ENCODE results near the gene PPFIA1.
"Not testable (repeated sequence)": the region's sequence is repeated elsewhere in the genome, so short reads cannot be mapped to it uniquely, and the experiment has no call there.

Gene PPFIA1

DNA sequence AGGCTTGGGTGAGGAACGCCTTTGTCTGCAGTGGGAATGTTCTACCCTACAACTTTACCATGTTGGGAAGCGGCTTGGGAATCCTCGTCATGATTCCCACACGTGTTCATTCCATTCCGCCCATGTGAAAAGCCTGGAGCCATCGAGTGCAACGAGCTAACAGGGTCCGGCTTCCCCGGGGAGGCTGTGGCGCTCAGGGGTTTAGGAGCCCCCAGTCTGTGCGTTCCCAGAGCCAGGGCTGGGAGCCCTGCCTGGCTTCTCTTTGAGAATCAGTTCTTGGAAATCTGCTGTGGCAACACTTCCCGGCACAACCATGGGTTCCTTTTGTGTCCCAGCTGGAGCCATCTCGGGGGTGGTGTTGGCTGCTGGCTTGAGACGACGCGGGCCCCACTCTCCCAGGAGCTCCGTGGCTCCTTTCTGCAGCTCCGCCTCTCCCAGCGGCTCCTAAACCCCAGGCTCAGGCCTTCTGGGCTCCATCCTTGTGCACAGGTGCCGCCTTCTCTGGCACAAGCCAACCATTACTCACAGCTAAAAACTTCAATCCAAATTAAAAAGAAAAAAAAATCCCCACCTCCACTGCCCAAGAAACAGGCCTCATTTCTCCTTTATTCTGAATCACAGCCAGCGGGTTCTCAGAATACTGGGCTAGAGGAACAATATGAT lies 18.7 kb upstream of the PPFIA1 start:
- no peak for DNase-seq

DNA sequence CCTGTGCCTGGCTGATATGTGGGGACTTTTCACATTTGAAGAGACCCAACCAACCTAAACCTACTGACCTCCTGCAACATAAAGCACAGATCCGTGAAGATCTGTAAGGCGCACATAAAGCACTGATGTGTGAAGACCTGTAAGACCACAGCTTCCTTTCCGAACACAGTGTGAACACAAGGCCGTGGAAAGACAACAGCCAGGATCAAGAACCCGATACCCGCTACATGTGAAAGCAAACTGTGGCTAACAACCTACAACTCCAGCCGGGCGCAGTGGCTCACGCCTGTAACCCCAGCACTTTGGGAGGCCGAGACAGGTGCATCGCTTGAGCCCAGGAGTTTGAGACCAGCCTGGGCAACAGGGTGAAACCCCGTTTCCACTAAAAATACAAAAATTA lies 17.6 kb upstream of the PPFIA1 start:
- DNase-seq, result no peak

DNA sequence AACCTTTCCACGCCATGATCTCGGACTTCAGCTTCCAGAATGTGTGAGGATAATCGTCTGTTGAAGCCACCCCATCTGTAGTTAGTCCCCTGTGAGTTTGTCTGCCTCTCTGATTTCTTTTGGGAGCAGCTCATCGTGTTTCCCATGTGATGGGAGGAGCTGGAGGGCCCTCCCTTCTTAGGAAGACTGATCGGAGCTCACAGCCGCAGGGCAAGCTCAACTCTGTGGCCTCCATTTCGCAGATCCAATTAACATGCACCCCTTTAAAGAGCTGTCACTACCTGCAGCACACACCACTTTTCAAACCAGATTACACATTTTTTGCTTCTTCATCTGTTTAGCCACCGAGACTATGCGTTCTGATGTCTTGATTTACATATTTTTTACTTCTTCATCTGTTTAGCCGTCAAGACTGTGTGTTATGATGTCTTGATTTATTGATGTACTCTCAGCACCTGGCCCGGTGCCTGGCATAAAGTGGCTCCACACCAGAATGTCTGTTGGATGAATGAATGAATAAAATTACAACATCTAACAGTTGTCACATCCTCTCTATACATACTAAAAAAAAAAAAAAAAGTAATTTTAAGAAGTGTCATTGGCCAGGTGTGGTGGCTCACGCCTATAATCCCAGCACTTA lies 14.9 kb upstream of the PPFIA1 start:
- DNase-seq, result no peak

DNA sequence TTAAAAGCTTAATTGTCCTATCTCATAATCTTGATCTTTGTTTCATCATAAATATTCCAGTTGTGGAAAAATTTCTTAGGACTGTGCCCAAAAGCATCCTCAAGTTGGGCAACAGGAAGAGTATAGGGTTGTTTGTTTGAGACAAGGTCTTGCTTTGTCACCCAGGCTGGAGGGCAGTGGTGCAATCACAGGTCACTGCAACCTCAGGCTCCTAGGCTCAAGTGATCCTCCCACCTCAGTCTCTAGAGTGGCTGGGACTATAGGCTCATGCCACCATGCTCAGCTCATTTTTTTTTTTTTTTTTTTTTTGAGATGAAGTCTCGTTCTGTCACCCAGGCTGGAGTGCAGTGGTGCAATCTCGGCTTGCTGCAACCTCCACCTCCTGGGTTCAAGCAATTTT lies 11.4 kb upstream of the PPFIA1 start:
- not testable (repeated sequence) for DNase-seq

DNA sequence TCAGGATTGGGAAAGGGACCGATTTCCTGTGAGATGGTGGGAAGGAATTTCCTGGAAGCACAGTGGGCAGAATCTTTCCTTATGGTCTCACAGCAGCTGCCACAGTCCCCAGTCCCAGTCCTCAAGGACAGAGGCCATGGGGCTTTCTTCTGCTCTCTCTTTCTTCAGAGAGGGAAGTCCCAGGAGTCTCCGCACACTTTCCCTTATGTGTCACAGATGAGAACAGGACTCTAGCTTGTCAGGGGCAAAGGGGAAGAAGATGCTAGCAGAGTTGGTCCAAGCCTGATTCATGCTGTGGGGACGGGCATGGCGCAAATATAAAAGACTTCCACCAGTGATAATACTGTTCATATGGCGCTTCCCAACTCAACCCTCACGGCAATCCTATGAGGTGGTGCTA lies 7.5 kb upstream of the PPFIA1 start:
- no peak for DNase-seq

DNA sequence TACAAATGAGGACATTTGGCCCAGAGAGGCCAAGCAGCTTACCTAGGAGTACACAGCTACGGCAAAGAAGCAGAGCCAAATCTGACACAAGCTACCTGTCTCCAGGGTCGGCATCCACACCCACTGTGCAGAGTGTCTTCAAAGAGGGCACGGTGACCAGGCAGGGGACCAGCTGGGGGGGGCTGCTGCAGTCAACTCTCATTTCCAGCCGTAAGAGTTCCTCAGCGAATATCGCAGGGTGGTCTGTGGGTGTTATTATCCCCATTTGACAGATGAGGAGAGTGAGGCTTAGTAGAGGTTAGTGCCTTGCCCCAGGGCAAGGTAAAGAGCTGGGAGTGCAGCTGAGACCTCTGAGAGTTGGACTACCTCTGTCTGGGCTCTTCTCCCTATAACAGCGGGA lies 7.1 kb upstream of the PPFIA1 start:
- DNase-seq, result no peak

DNA sequence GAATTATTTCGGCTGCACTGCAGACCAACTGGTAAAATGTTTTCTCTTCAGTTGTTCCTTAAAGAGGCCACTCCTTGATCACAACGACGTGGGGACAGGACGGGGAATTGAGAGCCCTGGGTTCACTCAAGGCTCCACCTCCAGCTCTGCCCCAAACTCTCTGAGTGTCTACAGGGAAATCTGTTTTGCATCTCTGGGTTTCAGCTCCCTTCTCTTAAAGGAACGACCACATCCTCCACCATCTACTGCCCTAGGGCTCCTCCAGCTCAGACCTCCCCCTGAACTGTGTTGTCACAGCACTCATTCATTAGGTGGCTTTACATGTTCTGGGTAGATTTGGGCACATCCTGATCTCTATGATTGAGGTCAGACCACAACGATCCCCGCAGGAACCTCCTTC lies 5.1 kb upstream of the PPFIA1 start:
- no peak for DNase-seq

DNA sequence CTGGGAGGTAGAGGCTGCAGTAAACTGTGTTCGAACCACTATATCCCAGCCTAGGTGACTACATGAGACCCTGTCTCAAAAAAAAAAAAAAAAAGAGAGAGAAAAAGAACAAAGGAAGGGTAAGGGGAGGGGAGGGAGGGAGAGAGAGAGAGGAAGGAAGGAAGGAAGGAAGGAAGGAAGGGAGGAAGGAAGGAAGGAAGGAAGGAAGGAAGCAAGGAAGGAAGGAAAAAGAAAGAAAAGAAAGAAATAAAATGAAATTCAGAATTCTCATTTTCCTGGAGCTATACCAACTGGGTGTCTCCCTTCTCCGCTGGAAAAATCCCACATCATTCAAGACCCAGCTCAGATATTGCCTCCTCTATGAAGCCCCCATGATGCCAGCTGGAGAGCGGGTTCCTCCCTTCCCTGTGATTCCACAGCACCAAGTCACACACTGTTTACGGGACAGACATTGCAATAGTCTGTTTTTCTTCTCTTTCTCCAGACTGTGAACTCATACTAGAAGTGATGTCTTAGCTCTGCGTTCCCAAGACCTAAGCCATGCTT lies 3.0 kb upstream of the PPFIA1 start:
- no peak for DNase-seq

DNA sequence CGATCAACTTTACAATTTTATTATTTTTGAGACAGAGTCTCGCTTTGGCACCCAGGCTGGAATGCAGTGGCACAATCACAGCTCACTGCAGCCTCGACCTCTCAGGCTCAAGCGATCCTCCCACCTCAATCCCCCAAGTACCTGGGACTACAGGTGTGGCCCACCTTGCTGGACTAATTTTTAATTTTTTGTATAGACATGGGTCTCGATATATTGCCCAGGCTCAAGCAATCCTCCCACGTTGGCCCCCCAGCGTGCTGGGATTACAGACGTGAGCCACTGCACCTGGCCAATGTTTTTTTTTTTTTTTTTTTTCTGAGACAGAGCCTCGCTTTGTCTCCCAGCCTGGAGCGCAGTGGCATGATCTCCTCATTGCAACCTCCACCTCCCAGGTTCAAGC lies 2.0 kb upstream of the PPFIA1 start:
- no peak for DNase-seq

DNA sequence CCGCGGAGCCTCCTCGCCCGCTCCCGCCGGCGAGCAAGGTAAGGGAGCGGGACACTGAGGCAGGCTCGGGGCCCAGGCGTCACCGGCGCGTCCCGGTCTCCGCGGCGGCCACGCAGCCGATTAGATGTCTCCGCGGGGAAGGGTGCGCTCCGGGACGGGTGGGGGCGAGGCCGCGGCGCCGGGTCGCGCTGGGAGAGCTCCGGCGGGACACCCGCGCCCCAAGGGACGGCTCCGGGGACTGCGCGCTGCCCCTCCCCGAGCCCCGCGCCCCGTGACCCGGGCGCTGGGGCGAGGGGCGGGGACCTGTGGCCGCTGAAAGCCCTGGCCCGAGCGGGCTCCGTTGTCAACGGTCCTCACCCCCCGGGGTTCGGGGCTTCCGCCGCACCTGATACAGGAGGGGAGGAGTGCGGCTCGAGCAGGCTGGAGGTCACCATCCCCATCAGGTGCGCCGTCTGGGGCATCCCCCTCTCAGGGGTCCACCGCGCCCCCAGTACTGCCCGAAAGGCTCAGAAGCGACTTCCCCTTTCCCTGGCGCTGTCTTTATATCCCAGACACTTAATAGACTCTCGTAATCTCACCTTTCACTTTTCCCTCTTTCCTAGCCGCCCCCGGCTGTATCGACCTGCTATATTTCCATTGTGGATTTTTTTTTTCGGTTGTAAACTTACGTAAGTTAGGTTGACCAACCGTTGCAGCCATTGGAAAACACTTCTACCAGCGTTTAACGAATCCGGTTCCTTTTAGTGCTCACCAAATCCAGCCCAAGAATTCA lies 573 bp downstream of the PPFIA1 start:
- peak; percentile 76 for DNase-seq

DNA sequence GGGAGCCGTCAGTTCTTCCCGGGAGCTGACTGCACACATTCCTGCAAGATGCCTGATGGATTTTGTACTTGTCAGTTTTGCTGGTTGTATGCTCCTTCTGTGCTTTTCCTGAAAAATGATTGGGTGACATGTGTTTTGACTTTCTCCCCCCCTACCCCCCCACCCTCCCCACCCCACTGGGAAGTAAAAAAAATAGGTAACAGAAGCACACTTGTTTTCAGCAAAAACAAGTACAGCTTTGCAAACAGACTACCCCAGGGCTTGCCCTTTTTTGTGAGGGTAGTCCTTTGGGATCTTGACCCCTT lies 1.1 kb downstream of the PPFIA1 start:
- no peak for DNase-seq

DNA sequence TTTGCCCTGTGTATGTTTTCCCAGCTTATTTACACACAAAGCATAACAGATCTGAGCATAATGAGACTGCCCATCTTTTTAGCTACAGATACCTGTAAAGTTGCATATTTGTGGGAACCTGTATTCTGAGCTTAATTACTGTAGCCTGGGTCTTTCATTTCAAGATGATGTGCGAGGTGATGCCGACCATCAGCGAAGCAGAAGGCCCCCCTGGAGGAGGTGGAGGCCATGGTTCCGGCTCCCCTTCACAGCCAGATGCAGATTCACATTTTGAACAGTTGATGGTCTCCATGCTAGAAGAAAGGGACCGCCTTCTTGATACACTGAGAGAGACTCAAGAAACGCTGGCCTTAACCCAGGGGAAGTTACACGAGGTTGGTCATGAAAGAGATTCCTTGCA lies 1.5 kb downstream of the PPFIA1 start:
- DNase-seq, result no peak

DNA sequence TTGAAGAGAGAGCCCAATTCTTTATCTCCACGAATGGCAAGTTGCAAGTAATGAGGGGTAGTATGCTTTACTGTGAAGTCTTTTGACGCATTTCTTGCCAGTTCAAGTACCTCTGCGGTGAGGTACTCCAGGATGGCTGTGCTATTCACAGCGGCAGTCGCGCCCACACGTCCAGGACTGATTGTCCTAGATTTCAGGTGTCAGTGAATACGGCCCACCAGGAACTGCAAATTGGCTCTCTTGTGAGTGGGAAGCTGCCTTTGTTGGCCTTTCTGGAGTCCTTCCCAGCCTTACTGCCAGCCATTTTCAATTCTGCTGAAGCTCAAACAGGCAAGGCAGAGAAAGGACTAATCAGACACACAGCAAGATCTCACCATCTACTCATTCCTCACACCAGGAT lies 8.5 kb downstream of the PPFIA1 start:
- no peak for DNase-seq

DNA sequence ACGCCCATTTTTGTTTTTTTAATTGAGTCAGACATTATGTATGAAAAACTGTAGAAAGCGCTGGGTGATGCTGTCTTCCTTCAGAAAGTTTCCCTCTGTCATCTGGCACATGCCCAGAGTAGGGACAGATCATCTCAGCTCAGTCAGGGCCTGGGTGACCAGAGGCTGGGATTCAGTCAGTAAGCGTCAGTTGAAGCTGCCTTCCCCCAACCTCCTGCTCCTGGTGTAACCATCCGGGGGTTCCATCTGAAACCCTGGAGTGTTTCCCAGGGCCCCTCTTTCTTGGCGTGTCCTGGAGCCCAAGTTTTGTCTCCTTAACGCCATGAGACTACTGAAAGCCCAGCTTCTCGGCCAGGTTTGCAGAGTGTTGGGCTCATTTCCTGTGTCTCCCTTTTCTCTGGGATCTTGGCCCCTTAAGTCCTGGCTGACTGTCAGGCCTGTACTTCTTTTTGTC lies 10.7 kb downstream of the PPFIA1 start:
- DNase-seq, result no peak

DNA sequence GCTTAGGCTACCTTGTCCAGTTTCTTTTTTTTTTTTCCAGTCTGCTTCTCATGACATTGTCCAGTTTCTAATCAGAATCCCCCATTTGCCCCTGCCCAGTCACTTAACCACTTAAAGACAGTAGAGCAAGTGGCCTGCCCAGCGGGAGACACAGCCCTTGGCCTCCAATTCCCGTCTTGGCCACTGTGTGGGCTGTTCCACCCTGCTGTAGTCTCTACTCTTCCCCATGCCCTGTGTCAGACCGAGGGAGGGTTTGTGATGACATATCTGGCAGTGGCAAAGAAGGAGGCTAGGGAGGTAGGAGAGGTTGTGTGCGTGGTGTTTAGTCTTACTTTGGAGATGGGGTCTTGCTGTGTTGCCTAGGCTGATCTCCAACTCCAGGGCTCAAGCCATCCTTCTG lies 11.5 kb downstream of the PPFIA1 start:
- no peak for DNase-seq

DNA sequence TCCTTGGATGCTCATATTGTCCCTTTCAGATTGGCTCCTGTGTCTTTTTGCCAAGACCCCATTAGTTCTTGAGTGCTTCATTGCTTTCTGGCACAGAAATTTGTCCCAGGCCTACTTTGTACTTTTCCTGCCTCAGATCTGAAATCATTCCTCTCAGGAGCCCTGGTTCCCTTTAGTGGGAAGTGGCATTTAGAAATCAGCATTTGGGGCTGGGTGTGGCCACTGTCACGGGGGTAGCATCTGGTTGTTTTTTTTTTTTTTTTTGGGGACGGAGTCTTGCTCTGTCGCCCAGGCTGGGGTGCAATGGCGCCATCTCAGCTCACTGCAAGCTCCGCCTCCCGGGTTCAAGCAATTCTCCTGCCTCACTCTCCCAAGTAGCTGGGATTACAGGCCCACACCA lies 18.2 kb downstream of the PPFIA1 start:
- DNase-seq, result no peak

DNA sequence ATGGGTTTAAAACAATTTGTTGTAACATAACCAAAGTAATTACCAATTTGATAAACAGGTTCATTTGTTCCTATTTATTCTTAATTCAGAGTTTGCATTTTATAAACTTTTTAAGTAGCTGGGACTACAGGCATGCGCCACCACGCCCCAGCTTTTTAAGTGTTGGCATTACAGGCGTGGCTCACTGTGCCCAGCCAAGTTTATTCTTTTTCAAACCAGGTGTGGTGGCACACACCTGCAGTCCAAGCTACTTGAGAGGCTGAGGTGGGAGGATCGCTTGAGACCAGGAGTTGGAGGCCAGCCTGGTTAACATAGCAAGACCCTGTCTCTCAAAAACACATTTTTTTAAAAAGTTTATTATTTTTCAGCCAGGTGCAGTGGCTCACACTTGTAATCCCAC lies 19.1 kb downstream of the PPFIA1 start:
- DNase-seq, result no peak

DNA sequence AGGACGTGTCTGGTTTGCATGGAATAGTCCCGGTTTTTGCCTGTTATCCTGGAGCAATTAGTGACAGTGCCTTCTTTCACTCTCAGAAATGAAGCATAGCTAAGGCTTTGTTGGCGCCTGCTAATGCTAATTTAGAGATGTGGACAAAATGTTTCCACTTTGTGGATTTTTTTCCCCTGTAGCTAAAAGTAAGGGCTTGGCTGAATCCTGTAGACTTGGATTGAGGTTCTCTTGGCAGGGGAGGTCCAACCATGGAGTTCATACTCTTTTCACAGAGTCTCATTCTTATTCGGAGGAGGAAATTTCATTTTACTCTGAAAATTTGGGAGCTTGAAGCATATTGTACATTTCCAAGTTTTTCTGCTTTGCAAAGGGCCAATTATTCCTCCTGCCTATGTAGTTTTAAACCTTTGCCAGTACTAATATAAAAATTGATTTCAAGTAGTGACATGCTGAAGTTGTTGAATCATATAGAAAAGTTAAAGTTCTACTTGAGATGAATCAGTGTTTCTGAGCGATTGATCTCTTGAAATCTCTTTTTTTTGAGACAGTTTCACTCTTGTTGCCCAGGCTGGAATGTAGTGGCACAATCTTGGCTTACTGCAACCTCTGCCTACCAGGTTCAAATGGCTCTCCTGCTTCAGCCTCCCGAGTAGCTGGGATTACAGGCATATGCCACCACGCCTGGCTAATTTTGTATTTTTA lies 20.0 kb downstream of the PPFIA1 start:
- no peak for DNase-seq

DNA sequence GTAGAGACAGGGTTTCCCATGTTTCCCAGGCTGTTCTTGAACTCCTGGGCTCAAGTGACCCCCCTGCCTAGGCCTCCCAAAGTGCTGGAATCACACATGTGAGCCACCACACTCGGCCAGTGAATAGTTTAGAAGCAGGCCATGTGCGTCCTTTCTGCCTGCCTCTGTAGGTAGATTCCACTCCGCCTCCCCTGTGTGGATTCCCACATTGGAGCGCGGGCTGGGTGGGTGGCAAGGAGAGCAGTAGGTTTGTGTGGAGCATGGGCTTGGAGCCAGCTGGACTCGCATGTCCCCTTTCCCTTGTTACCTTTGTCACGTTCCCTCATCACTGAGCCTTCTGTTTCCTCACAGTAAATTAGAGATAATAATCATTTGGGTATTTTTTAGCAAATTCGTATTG lies 21.7 kb downstream of the PPFIA1 start:
- no peak for DNase-seq

DNA sequence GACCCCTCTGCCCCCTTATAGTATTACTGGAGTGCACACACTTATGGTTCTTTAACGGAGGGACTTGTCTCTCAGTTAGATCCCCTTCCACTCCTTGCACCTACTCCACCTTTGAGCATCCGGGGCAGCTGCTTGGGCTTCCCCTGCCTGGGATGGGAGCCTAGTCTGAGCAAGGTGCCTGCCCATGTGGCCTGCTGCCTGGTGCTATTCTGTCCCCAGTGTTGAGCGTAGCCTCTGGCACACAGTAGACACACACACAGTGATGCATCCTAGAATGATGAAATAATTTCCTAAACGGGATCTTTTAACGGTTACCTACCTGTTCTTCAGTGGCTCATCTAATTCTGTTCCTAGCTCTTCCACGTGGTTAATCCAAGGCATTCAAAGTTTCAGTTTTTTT lies 22.4 kb downstream of the PPFIA1 start:
- DNase-seq, result no peak

DNA sequence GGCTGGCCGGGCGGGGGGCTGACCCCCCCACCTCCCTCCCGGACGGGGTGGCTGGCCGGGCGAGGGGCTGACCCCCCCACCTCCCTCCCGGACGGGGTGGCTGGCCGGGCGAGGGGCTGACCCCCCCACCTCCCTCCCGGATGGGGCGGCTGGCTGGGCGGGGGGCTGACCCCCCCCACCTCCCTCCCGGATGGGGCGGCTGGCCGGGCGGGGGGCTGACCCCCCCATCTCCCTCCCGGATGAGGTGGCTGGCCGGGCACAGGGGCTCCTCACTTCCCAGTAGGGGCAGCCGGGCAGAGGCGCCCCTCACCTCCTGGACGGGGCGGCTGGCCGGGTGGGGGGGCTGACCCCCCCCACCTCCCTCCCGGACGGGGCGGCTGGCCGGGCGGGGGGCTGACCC lies 24.7 kb downstream of the PPFIA1 start:
- DNase-seq, result not testable (repeated sequence)

DNA sequence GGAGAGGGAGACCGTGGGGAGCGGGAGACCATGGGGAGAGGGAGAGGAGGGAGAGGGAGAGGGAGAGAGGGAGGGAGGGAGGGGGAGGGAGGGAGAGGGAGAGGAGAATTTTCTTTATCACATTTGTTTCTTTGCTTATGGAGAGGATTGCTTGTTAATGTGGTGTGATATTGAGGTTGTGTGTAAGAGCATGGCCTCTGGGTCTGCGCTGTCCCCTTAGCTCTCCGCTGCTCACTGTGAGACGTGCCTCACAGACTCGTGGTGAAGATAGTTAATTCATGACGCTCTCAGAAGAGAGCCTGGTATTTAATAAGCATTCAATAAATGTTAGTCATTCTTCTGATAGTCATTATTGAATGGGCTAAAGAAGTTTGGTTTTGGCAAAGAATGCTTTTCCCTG lies 26.2 kb downstream of the PPFIA1 start:
- DNase-seq, result no peak

DNA sequence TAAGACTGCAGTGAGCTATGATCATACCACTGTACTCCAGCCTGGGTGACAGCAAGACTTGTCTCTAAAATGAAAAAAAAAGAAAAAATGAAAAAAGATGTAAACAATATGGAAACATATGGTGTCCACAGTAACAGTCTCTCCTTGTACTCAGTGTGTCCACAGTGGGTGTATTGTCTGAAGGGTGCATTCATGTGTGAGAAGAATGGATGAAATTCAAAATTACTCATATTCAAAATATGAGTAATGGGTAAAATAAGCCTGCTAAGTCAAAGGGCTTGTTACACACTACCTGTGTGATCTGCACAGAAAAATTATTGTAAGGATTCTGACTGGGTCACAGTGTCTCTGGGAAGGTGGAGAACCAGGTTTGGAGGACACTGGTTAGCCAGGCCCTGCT lies 26.9 kb downstream of the PPFIA1 start:
- DNase-seq, result no peak

Data from DMS53 (cell line).